GM21576 (cell line): ENCODE data around the gene HEMGN.
A peak's percentile ranks its signal among the peaks of the same experiment; 100 is the strongest.

Experiments used
- ATAC-seq: cut with Tn5 transposase; IDR thresholded peaks from one replicate; pipeline ENCODE4 v1.9.1; 2021; ENCODE audit warnings: mild to moderate bottlenecking, moderate library complexity; ENCODE audit not compliant: unreplicated experiment

HEMGN gene

DNA sequence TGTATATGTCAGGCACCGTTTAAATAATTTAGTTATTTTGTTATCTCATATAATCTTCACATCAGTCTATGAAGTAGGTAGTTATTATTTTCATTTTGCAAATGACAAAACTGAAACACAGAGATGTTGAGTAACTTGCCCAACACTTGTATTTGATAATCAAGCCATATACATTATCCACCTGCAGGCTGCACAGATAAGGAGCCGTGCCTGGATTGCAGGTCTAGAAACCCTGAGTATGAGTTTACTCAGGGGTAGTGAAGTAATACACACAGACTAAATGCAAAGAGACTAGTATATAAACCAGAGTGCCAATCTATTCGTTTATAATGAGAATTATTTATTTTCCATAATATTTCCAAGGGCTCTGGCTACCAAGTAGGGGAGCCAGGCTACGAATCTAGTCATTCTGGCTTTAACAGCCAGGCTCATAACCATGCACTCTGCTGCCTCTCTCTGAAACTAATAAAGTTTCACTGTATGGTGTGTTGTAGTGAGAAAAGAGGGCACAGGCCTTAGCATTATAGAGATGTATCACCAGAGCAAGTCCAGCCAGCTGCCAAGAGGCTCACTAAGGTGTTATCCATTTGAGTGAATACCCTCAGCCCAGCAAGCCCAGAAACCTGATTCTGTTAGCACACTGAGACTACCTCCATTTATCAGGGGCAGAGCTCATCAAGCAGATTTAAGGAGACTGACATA is 4.5 kb downstream of the HEMGN start:
- no peak for ATAC-seq

- no peak for ATAC-seq
Measured at GRCh38 chr9:97930972-97931371, 7.0 kb downstream of the HEMGN start.

GRCh38 chr9:97928986-97929604 is 8.9 kb downstream of the HEMGN start:
- ATAC-seq = no peak

DNA sequence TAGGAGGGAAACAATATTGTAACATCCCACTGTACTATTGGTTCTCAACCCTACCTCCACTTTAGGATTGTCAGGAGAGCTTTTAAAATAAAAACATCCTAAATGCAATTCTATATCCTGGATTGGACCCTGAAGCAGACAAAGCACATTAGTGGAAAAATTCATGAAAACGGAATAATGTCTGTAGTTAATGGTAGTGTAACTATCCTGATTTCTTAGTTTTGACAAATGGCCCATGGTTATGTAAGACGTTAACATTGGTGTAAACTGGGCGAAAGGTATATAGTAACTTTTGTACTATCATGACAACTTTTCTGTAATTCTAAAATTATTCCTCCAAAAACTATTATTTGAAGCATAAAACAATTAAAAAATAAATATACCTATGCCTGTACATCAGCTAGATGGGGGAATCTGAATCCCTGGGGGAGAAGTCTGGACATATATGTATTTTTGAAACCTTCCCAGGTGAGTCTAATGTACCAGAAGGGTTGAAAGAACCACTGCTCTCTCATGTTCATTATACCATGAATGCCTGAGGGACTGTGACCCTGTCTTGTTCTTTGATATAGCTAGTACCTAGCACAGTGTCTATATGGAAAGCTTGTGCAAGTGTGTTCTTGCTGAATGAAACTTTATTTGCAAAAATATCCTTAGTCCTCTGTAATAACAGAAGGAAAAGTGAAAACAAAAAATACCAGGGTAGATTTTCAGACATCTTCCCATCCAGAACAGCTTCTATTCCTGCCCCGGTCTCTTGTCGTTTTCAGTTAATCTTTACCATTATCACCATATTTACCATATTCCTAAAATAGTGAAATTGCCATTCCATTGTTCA is 12.3 kb downstream of the HEMGN start:
- ATAC-seq = no peak

DNA sequence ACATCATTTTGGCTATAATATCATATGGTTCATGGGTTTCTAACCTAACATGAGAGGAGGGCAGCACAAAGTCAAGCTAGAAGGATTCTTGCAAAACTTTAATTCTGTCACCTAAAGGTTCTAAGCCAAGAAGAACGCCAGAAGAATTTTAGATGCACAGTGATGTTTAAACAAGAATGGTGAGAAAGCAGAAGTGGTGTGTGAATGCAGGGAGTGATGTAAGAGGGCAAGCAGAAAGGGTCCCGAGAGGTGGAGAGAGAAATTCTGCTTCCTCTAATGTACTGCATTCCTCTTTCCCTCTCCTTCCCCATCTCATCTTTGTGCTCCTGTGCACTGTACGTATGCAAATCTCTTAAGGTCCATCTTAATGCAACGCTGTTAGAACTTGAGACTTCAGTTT is 13.6 kb downstream of the HEMGN start:
- no peak for ATAC-seq

DNA sequence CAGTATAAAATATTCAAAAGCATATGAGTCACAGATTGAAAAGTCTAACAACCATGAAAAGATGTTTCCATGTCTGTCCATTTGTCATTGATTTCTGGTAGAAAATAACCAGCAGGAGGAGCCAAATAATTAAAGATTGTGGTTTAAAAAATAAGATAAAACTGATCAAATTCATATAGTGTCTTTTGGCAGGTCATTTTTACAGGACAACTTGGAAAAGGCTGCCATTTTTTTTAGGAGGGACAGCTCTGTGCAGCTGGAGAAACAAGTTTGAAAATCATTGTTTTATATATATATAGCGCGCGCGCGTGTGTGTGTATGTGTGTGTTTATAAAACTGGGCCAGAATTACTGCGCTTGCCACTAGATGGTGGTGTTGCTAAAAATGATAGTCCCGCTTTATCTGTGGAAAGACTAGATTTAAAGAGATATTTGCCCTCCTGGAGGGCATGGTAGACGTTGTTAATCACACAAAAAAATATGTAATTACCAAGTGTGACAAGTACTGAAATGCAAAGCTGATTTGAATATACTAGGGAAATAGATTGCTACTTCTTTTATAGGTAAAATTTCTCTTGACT is 14.4 kb downstream of the HEMGN start:
- peak; percentile 44 for ATAC-seq

DNA sequence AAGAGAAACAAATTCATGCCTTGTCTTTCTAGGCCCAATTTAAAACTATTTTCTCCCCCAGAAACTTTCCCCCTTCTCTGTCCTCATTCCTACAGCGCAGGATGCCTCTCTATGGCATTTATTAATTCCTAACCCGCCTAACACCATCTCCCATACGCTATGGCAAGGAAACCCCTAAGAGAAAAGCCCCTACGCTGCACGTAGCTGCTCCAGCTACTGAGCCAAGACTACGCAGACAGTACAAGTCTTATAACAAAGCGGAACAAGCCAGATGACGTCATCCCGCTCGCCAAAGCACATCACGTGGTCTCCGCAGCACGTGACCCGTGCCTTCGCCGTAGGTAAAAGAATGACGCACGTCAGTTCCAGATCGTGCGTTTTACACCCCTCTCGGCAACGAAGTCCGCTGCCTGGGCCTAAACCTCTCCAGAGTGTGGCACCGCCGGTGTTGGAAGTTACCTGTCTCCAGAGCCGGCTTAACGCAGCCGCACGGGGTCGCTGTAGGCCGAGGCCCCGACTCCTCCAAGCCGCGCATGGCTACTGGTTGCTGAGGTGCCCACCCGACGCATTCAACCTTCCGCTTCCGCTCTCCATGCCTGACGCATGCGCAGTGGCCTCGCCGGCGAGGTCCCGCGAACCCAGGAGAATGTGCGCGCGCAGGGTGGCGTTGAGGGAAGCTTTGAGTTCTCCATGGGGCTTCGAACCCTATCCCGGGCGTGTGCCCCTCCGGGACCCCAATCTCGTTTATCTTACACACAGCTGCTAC is 15.8 kb downstream of the HEMGN start, which contains the start of gene TRMO:
TSS of gene TRMO (minus strand) at position 542 of the 766 bp plus-strand sequence. CDS start at position 535, 7 bp downstream.
- ATAC-seq = peak; percentile 80

GRCh38 chr9:97919217-97919813 is 18.7 kb downstream of the HEMGN start:
- ATAC-seq = no peak

- no peak for ATAC-seq
Measured at GRCh38 chr9:97918611-97919010, 19.4 kb downstream of the HEMGN start.

DNA sequence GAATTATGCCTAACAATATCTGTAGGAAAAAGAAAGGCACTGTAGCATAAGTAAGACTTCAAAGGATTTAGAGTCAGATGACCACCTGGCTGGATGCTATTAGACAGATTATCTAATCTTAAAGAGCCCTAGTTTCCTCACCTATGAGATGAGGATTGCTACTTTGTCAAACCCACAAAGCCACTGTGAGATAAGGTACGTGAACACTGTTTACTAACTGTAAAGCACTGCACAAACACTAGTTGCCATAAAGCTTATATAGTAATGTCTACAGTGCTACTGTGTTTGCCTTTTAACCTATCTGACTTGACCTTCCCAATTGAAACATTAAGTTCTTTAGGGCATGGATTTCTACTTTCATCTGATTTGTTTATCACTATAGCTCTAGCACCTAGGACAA is 26.0 kb downstream of the HEMGN start:
- no peak for ATAC-seq

DNA sequence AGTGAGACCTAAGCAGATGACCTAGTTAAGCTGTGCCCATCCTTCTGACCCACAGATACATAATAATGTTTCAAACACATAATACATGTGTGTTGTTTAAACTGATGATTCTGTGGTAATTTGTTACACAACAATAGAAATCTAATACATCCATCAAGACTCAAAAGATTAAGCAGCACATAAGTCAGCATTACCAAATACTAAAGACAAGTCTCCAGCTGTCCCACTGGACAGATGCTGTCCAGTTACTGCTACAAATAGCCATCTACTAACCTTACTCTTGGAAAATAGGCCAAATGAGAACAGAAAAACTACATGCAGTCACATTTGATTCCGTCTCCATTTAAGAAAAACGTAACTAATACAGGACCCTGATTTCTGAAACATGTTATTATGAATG is 26.4 kb downstream of the HEMGN start:
- ATAC-seq = no peak

- no peak for ATAC-seq
Measured at GRCh38 chr9:97910357-97910756, 27.6 kb downstream of the HEMGN start.

- ATAC-seq = no peak
Measured at GRCh38 chr9:97908705-97909104, 29.3 kb downstream of the HEMGN start.

DNA sequence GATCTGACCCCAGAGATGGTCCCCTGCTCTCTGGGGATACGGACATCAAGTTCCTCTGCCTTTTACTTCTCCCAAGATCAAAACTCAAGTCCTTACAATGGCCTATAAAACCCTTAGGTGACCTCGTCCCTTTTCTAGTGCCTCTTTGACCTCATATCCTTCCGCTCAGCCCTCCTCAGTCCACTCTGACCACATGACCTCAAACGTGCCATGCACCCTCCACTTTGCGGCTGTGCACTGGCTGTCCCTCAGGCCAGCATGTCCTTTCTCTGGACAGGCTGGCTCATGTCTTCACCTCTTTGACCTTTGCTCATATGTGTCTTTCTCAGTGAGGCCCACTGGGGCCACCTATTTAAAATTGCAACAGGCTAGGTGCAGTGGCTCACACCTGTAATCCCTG is 30.3 kb downstream of the HEMGN start:
- no peak for ATAC-seq

DNA sequence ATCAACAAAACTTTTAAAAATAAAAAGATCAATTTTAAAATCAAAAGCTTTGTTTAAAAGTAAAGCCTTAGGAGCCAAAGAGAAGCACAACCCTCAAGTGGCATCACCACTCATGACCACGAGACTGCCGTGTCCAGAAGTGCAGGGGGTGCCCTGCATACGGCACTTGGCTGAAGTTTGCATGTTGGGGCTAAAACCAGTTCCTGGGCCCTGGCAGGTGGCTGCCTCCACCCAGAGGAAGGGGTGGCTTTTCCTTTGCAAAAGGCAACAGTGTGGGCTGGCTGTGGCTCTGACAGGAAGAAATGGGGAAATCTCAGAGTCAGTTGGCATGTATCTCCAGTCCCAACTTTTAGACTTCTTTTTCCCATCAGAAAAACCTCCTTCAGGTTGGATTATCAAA is 30.9 kb downstream of the HEMGN start:
- no peak for ATAC-seq

- no peak for ATAC-seq
Measured at GRCh38 chr9:97906236-97906831, 31.6 kb downstream of the HEMGN start.

DNA sequence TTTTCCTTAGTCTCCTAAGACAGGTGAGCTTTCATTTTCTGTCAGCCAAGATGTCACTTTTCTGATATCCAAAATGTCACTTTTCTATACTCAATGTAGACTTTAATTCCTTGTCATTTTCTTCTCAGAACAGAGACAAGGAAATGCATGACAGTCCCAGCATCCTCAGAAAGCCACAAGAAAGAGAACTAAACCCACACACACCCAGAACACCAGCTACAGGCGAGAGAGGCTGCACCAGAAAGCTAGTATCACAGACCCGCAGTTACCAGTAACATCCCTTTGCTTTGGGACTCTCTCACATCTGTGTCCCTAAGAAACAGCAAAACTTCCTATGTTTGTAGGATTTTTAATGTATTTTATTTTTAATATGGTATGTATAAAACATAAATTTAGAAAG is 32.7 kb downstream of the HEMGN start:
- no peak for ATAC-seq

DNA sequence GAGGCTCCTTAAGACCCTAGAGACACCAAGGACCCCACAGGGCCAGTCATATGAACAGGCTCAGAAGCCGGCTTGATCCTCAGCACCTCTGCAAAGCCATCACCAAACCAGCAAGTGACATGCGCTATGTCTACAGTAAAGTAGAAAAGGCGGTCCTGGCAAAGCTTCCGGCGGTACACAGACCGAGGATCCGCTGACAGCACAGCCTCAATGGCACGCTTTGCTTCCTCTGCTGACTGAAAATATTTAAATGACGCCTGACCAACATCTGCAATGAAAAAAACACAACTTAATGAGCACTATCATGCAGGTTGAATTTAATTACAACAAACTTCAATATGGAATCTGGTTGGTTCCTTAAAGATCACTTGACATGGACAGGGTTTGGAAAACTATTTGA is 33.2 kb downstream of the HEMGN start:
- no peak for ATAC-seq

DNA sequence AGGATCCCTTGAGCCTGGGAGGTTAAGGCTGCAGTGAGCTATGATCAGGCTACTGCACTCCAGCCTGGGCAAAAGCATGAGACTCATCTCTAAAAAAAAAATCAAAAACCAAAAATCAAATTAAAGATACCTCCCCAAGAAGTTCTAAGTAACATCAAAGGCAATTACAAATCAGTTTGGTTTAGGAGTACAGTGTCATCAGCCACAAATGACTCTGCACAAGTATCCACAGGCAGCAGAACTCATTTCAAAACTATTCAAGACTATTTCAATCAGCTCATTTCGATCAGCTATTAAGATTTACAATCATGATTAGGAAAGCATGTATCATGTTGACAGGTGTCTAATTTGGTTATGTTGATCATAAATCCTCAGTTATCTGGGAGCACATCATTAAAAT is 34.8 kb downstream of the HEMGN start:
- no peak for ATAC-seq
